Prostate gland (tissue), 2 donors: ENCODE data around the gene SH3GLB1. TPM values are rescaled to one million over a fixed set of nuclear protein-coding genes. Genes with fewer than 3 reads are reported as not detected.

ENCODE experiments used
- DNase-seq: peaks from one replicate; pipeline ENCODE4 v3.0.0-alpha.2; 2019; ENCODE audit warnings: low spot score
- H3K27ac ChIP-seq, 2 donors: fragments of 200-600 bp; sonication (generic); 2 replicates each; pipeline ENCODE4 v1.5.1; 2017 to 2019
- H3K27me3 ChIP-seq: fragments of 200-600 bp; sonication (generic); replicated peaks from 2 replicates; pipeline ENCODE4 v1.5.1; 2019; ENCODE audit not compliant: insufficient read depth
- H3K36me3 ChIP-seq, 2 donors: fragments of 200-600 bp; sonication (generic); 1 replicate in 1 of 2; 2 replicates in 1 of 2; pipeline versions ENCODE4 v1.5.1 to v1.8.1; 2017 to 2019
- H3K4me1 ChIP-seq: fragments of 200-600 bp; sonication (generic); replicated peaks from 2 replicates; pipeline ENCODE4 v1.5.1; 2019
- H3K4me3 ChIP-seq, 2 donors: fragments of 200-600 bp; sonication (generic); 2 replicates each; pipeline ENCODE4 v1.5.1; 2017 to 2019
- H3K9me3 ChIP-seq: fragments of 200-600 bp; sonication (generic); 2 replicates; pipeline ENCODE4 v1.5.1; 2017
- POLR2A ChIP-seq: fragments of 450-650 bp; IDR thresholded peaks from one replicate; pipeline ENCODE4 v1.6.1; 2016; ENCODE audit warnings: antibody characterized with exemption, mild to moderate bottlenecking
- POLR2AphosphoS5 ChIP-seq: sonication (generic); formaldehyde crosslinking; IDR thresholded peaks from one replicate; pipeline ENCODE4 v1.6.1; 2017; ENCODE audit warnings: antibody characterized with exemption
- WGBS: methylation state at CpG from one replicate; pipeline ENCODE4 v1.1.5; 2018; 5-methylcytosine and 5-hydroxymethylcytosine counted together
- intact Hi-C: fragments of 100-400 bp; cut with DNase I; formaldehyde crosslinking; loops from one replicate; pipeline ENCODE4 v1.14.2; 2022
- total RNA-seq, 2 donors: library from RNA; depleted of rRNA; stranded (reverse); fragments of >200 nt; gene quantifications; one replicate each; pipeline ENCODE4 v1.1.0, GENCODE V29; 2016
- TF ChIP-seq, protein P1 (sequence below), 4 experiments: fragments of 200-600 bp in 2 of 4; fragments of 450-650 bp in 2 of 4; sonication (generic) in 2 of 4; IDR thresholded peaks; 1 replicate in 3 of 4; 2 replicates in 1 of 4; pipeline ENCODE4 v1.5.1; 2016 to 2019; ENCODE audit warnings: antibody characterized with exemption in 4 of 4, mild to moderate bottlenecking in 2 of 4, moderate library complexity in 2 of 4

Gene SH3GLB1
- total RNA-seq, 2 donors from 2014 or later, result 26.9 to 44.0 TPM

DNA sequence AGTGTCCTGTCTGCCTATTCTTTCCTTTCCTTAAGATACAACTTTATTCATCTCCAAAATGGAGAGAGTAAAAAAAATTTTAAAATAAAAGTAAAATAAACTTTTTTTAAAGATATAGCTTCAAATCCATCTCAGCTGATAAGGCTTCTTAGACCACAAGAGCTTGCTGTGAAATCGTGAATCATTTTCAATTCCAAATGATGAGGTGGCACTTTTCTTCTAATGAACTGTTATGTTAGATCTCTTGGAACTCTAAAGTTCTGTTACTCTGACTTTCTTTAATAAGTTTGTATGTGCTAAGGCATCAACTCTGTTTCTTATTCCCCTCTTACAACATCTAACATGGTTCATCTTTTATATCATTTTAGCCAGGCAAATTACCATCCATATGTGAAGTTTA is 4.5 kb downstream of the SH3GLB1 start:
- H3K27ac ChIP-seq, result no peak overlapping the region
- no peaks in the 10 kb centered on the region for H3K9me3 ChIP-seq
- TF ChIP-seq POLR2A, result no peak
- no peak for TF ChIP-seq POLR2AphosphoS5
- TF ChIP-seq, protein P1, sequence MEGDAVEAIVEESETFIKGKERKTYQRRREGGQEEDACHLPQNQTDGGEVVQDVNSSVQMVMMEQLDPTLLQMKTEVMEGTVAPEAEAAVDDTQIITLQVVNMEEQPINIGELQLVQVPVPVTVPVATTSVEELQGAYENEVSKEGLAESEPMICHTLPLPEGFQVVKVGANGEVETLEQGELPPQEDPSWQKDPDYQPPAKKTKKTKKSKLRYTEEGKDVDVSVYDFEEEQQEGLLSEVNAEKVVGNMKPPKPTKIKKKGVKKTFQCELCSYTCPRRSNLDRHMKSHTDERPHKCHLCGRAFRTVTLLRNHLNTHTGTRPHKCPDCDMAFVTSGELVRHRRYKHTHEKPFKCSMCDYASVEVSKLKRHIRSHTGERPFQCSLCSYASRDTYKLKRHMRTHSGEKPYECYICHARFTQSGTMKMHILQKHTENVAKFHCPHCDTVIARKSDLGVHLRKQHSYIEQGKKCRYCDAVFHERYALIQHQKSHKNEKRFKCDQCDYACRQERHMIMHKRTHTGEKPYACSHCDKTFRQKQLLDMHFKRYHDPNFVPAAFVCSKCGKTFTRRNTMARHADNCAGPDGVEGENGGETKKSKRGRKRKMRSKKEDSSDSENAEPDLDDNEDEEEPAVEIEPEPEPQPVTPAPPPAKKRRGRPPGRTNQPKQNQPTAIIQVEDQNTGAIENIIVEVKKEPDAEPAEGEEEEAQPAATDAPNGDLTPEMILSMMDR (IDR thresholded peaks at IDR 0.05), result no peak
- H3K4me3 ChIP-seq, result no peak overlapping the region
- no peaks in the 10 kb centered on the region for H3K36me3 ChIP-seq
- intact Hi-C loops, result loop anchor here (10.0 kb wide), 6 partner anchors 66 to 376 kb away; partner anchors contain the start of genes HS2ST1, ODF2L and SELENOF
- WGBS, result 46% methylated on average over 1 of the region's 1 CpG
- H3K27me3 ChIP-seq, result no peaks in the 10 kb centered on the region
- DNase-seq, result no peak
- no peaks in the 10 kb centered on the region for H3K4me1 ChIP-seq

GRCh38 chr1:86712088-86712860 is 7.9 kb downstream of the SH3GLB1 start:
- Histone ChIP-seq H3K4me1 (peaks cover 4% of the 10 kb centered on the region), H3K27ac (no peak overlapping the region), H3K36me3 (no peaks in the 10 kb centered on the region), H3K9me3 (no peaks in the 10 kb centered on the region), H3K4me3 (no peak overlapping the region), H3K27me3 (no peaks in the 10 kb centered on the region)
- intact Hi-C loops, result no loop called here
- 96% methylated on average over 2 of the region's 2 CpGs for WGBS
- no peak for TF ChIP-seq POLR2AphosphoS5
- TF ChIP-seq POLR2A, result no peak
- TF ChIP-seq, protein P1 (IDR thresholded peaks at IDR 0.05), result no peak
- DNase-seq, result no peak

DNA sequence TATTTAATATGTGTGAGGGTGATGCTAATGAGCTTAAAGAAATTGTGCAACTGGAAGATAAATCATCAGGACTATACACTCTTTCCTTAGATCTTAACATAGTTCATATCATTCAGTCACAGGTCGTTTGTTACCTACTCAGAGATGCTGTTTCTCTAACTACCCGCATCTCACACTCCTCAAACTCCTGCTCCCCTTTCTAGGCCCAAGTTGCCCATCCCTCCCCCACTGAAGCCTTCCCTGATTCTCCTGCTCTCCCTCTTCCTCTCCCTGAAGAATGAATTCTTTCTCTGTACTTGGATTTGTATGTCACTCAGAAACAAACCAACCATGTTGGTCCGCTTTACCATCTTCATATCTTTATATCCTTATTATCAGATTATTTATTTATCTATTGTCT is 9.1 kb downstream of the SH3GLB1 start:
- intact Hi-C loops, result no loop called here
- no peaks in the 10 kb centered on the region for H3K27me3 ChIP-seq
- no peak overlapping the region for H3K4me3 ChIP-seq
- H3K27ac ChIP-seq, result no peak overlapping the region
- no peaks in the 10 kb centered on the region for H3K36me3 ChIP-seq
- WGBS, result 85% methylated on average over 3 of the region's 3 CpGs
- TF ChIP-seq POLR2AphosphoS5 (no peak), POLR2A (no peak)
- TF ChIP-seq, protein P1 (IDR thresholded peaks at IDR 0.05), result no peak
- no peaks in the 10 kb centered on the region for H3K9me3 ChIP-seq
- no peak for DNase-seq
- peaks cover 4% of the 10 kb centered on the region for H3K4me1 ChIP-seq

GRCh38 chr1:86714159-86714558 is 9.8 kb downstream of the SH3GLB1 start:
- intact Hi-C loops, result no loop called here
- no peak for DNase-seq
- 68% methylated on average over 1 of the region's 1 CpG for WGBS
- Histone ChIP-seq H3K9me3 (no peaks in the 10 kb centered on the region), H3K4me1 (peaks cover 4% of the 10 kb centered on the region), H3K4me3 (no peak overlapping the region), H3K27me3 (no peaks in the 10 kb centered on the region), H3K36me3 (no peaks in the 10 kb centered on the region), H3K27ac (no peak overlapping the region)
- TF ChIP-seq POLR2AphosphoS5 (no peak), POLR2A (no peak)
- TF ChIP-seq, protein P1 (IDR thresholded peaks at IDR 0.05), result no peak
